Memory B cell (primary cell): ENCODE data around the gene MAP1LC3B2.

Experiments used
- ATAC-seq: fragments of 150-1000 bp; cut with Tn5 transposase; 2 replicates; pipeline ENCODE4 v1.10.0; 2021; ENCODE audit warnings: low read depth, mild to moderate bottlenecking, moderate library complexity
- DNase-seq, 2 donors: peaks; one replicate each; pipeline ENCODE4 v3.0.0; 2022; ENCODE audit warnings: low spot score in 2 of 2
- H3K27ac Mint-ChIP-seq: one replicate; pipeline ENCODE4 v1.8.0; 2022; ENCODE audit warnings: mild to moderate bottlenecking, moderate library complexity, mixed read lengths
- H3K27me3 Mint-ChIP-seq: one replicate; pipeline ENCODE4 v1.8.0; 2022; ENCODE audit warnings: mixed read lengths
- H3K36me3 Mint-ChIP-seq: one replicate; pipeline ENCODE4 v1.8.0; 2022; ENCODE audit warnings: mild to moderate bottlenecking, mixed read lengths
- H3K4me1 Mint-ChIP-seq: one replicate; pipeline ENCODE4 v1.8.0; 2022; ENCODE audit warnings: mixed read lengths
- H3K4me3 Mint-ChIP-seq: one replicate; pipeline ENCODE4 v1.8.0; 2022; ENCODE audit warnings: mild to moderate bottlenecking, moderate library complexity, mixed read lengths
- H3K9me3 Mint-ChIP-seq: one replicate; pipeline ENCODE4 v1.8.0; 2022; ENCODE audit warnings: mixed read lengths

MAP1LC3B2 gene

GRCh38 chr12:116532428-116532827 lies 26.8 kb upstream of the MAP1LC3B2 start:
- H3K36me3 Mint-ChIP-seq = no peaks in the 10 kb centered on the region
- no peak overlapping the region for H3K27ac Mint-ChIP-seq
- no peaks in the 10 kb centered on the region for H3K9me3 Mint-ChIP-seq
- DNase-seq = no peak
- H3K27me3 Mint-ChIP-seq = peaks cover 3% of the 10 kb centered on the region
- H3K4me3 Mint-ChIP-seq = peak overlapping the region; percentile 97
- no peak for ATAC-seq
- peaks cover 26% of the 10 kb centered on the region for H3K4me1 Mint-ChIP-seq

DNA sequence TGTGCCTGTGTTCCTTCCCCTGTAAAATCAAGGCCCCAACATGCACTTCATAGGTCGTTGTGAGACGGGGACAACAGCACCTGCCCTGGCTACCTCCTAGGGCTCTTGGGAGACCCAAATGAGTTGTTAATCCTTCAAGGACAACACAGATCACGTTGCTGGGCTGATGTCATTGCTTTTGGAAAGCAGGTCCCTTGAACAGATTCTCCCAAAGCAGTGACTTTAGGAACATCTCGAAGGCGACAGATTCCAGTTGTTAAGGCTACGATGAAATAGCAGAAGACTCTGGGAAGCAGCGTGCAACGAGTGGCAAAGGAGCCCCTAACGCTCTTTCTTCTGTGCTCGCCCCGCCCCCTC lies 26.2 kb upstream of the MAP1LC3B2 start:
- H3K4me3 Mint-ChIP-seq = peak overlapping the region; percentile 97
- H3K27me3 Mint-ChIP-seq = peaks cover 3% of the 10 kb centered on the region
- ATAC-seq (peak; percentile 1), DNase-seq (no peak)
- H3K36me3 Mint-ChIP-seq = no peaks in the 10 kb centered on the region
- H3K27ac Mint-ChIP-seq = peak overlapping the region; percentile 93
- peaks cover 31% of the 10 kb centered on the region for H3K4me1 Mint-ChIP-seq
- no peaks in the 10 kb centered on the region for H3K9me3 Mint-ChIP-seq

DNA sequence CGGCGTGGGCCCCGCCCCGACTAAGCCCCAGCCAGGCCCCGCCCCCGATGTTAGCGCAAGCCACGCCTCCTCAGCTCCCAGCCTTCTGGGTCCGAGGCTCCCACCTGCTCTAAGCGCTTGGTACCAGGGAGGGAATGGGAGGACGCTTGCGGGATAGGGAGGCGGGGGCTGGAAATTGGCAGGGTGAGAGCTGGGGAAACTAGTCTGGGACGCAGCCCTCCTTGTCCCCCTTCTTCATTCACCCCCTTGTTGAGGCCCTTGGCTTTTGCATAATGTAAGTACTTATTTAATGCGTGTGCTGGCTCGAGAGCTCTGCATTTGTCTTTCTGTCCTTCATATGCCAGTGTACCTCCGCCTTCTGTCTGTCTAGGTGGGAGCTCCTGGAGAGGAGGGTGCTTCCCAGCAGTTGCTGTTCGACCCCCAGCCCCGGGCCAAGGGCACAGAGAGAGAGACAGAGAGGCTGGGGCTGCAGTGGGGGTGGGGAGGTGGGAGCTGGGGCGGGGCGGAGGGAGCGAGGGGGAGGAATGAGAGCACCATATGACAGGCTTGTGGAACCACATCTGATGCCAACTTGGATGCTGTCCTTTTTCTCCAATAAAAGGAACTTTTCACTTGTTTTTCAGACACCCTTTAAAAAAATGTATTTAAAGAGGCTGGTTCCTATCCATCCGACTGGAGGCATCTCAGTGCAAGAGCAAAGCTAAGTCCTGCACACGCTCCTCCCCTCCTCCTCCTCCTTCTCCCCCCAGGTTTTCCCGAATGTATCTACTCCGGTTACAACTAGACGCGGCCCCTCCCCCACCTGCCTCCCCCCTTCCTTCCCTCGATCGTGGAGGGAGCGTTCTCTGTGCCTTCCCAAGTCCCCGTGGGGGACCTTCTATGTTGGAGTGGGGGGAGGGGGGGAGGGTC lies 25.6 kb upstream of the MAP1LC3B2 start:
- peak overlapping the region; percentile 97 for H3K4me3 Mint-ChIP-seq
- H3K27ac Mint-ChIP-seq = peak overlapping the region; percentile 93
- DNase-seq = peak; percentile 72 to 76
- H3K4me1 Mint-ChIP-seq = peaks cover 33% of the 10 kb centered on the region
- H3K27me3 Mint-ChIP-seq = peaks cover 3% of the 10 kb centered on the region
- H3K36me3 Mint-ChIP-seq = no peaks in the 10 kb centered on the region
- ATAC-seq = peak; percentile 87
- H3K9me3 Mint-ChIP-seq = no peaks in the 10 kb centered on the region

DNA sequence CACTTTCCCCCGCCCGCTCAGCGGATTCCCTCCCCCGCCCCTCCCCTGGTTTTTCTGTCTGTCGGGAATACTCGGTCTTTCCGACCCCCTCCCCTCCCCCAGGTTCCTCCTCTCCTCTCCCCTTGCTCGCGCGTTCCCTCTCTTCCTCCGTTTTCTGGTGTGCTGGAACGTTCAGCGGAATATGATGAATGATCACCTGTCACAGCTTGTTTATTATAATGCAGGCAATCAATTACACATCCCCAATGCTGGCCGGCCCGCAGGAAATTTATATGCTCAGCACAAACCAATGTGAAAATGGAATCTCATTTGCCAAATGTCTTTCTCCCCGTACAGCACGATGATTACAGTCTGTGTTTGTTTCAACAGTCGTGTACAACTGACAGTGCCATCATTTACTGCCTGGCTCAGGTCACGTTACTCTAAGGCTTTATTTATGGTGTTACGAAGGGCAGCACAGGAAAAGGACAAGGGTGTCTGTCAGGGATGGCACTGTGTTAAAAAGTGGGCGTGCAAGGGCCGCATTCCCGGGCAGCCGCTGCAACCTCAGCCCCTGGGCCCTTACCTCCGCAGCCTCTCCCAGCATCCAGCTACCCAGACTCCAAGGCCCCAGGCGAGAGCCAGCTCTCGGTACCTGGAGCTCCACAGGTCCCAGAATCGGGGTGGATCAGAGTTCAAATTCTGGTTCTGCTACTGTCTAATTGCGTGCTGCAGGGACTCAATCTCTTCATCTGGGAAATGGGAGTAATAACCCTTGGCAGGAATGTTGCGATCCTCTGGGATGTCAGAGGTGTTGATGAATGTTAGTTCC lies 24.7 kb upstream of the MAP1LC3B2 start:
- no peaks in the 10 kb centered on the region for H3K9me3 Mint-ChIP-seq
- ATAC-seq (no peak), DNase-seq (no peak)
- H3K27ac Mint-ChIP-seq = peak overlapping the region; percentile 93
- peaks cover 3% of the 10 kb centered on the region for H3K27me3 Mint-ChIP-seq
- H3K4me3 Mint-ChIP-seq = peak overlapping the region; percentile 97
- no peaks in the 10 kb centered on the region for H3K36me3 Mint-ChIP-seq
- peaks cover 42% of the 10 kb centered on the region for H3K4me1 Mint-ChIP-seq

GRCh38 chr12:116535241-116535640 lies 23.9 kb upstream of the MAP1LC3B2 start:
- peaks cover under 1% of the 10 kb centered on the region for H3K27me3 Mint-ChIP-seq
- DNase-seq (no peak), ATAC-seq (no peak)
- H3K27ac Mint-ChIP-seq = no peak overlapping the region
- no peaks in the 10 kb centered on the region for H3K9me3 Mint-ChIP-seq
- H3K4me3 Mint-ChIP-seq = peak overlapping the region; percentile 97
- peaks cover 47% of the 10 kb centered on the region for H3K4me1 Mint-ChIP-seq
- H3K36me3 Mint-ChIP-seq = no peaks in the 10 kb centered on the region

- peaks cover 2% of the 10 kb centered on the region for H3K9me3 Mint-ChIP-seq
- peak overlapping the region; percentile 61 for H3K4me3 Mint-ChIP-seq
- peak; percentile 56 for ATAC-seq
Observed at GRCh38 chr12:116537101-116537904, 21.9 kb upstream of the MAP1LC3B2 start.

DNA sequence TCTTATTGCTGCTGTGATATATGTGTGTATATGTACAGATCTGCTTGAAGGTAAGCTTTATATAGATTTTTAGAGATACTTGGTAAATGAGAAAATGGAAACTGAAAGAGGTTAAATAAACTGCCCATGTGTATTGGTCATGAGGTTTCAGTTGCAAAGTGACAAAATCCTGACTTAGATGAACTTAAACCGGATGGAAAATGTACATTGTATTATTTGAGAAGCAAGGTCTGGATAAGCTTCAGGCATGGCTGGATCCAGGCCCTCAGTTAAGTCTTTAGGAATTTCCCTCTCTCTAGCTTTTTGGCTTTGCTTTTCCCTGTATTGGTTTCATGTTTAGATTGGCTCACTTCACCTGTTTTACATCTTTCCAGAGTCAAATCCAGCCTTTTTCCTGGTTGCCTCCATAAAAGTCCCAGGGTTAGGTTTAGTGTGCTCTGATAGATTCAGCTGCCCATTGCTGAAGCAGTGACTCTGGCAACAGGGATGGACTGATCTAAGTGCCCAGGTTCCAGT lies 21.0 kb upstream of the MAP1LC3B2 start:
- H3K4me3 Mint-ChIP-seq = peak overlapping the region; percentile 61
- DNase-seq = no peak

More at GRCh38 chr12:116537101-116537904, 21.9 kb upstream of the MAP1LC3B2 start:
- DNase-seq = peak in 1 of 2 donors; percentile 24
- Mint-ChIP-seq H3K4me1 (peaks cover 47% of the 10 kb centered on the region), H3K36me3 (no peaks in the 10 kb centered on the region), H3K27me3 (no peaks in the 10 kb centered on the region), H3K27ac (peak overlapping the region; percentile 82)

GRCh38 chr12:116538682-116539305 lies 20.4 kb upstream of the MAP1LC3B2 start:
- peaks cover 2% of the 10 kb centered on the region for H3K9me3 Mint-ChIP-seq
- H3K36me3 Mint-ChIP-seq = no peaks in the 10 kb centered on the region
- peak overlapping the region; percentile 82 for H3K27ac Mint-ChIP-seq
- peaks cover 41% of the 10 kb centered on the region for H3K4me1 Mint-ChIP-seq
- no peak for DNase-seq
- no peak for ATAC-seq
- no peaks in the 10 kb centered on the region for H3K27me3 Mint-ChIP-seq
- peak overlapping the region; percentile 8 for H3K4me3 Mint-ChIP-seq

More for the DNA sequence above, 21.0 kb upstream of the MAP1LC3B2 start:
- Mint-ChIP-seq H3K36me3 (no peaks in the 10 kb centered on the region), H3K27ac (peak overlapping the region; percentile 82), H3K27me3 (no peaks in the 10 kb centered on the region), H3K9me3 (peaks cover 2% of the 10 kb centered on the region), H3K4me1 (peaks cover 45% of the 10 kb centered on the region)
- no peak for ATAC-seq

DNA sequence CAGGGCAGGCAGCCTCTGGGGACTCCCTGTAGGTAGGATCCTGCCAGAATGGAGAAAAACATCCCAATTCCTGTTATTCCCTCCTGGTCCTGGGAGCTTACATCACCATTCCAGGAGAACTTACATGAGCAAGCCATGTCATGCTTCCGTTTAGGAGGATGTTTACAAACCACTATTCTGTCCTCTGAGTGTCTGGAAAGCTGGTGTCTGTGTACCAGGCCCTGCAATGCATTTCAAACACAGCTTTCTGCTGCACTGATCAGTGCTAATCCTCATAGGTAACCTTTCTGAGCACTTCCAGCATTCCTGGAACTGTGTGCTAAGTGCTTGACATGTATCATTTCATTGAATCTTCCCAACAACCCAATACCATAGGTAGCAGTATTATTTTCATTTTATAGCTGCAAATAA lies 19.8 kb upstream of the MAP1LC3B2 start:
- no peaks in the 10 kb centered on the region for H3K36me3 Mint-ChIP-seq
- H3K27ac Mint-ChIP-seq = no peak overlapping the region
- DNase-seq = no peak

GRCh38 chr12:116539905-116540482 lies 19.2 kb upstream of the MAP1LC3B2 start:
- ATAC-seq (no peak), DNase-seq (no peak)
- Mint-ChIP-seq H3K4me1 (peaks cover 36% of the 10 kb centered on the region), H3K36me3 (no peaks in the 10 kb centered on the region), H3K27ac (no peak overlapping the region), H3K27me3 (no peaks in the 10 kb centered on the region), H3K4me3 (no peak overlapping the region), H3K9me3 (peaks cover 2% of the 10 kb centered on the region)

More for the DNA sequence above, 19.8 kb upstream of the MAP1LC3B2 start:
- no peak for ATAC-seq
- Mint-ChIP-seq H3K4me3 (peak overlapping the region; percentile 8), H3K4me1 (peaks cover 39% of the 10 kb centered on the region), H3K9me3 (peaks cover 2% of the 10 kb centered on the region), H3K27me3 (no peaks in the 10 kb centered on the region)

DNA sequence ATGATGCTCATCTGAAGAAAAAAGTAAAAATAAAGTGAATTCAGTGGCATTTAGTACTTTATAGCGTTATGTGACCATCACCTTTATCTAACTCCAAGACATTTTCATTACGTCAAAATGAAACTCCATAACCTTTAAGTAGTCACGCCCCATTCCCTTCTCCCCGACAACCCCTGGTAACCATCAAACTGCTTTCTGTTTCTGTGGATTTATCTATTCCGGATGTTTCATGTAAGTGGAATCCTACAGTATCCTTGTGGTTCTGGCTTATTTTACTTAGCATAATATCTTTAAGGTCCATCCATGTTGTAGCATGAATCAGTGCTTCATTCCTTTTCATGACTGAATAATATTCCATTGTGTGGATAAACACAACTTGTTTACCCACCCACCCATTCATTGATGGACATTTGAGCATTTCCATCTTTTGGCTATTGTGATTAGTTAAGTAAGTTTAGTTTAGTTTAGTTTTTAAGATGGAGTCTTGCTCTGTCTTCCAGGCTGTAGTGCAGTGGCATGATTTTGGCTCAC lies 18.5 kb upstream of the MAP1LC3B2 start:
- no peak overlapping the region for H3K4me3 Mint-ChIP-seq
- peaks cover 36% of the 10 kb centered on the region for H3K4me1 Mint-ChIP-seq
- peaks cover 2% of the 10 kb centered on the region for H3K9me3 Mint-ChIP-seq
- no peak for ATAC-seq
- no peaks in the 10 kb centered on the region for H3K27me3 Mint-ChIP-seq
- no peaks in the 10 kb centered on the region for H3K36me3 Mint-ChIP-seq
- peak overlapping the region; percentile 38 for H3K27ac Mint-ChIP-seq
- DNase-seq = no peak

- no peak overlapping the region for H3K27ac Mint-ChIP-seq
Observed at GRCh38 chr12:116541547-116542344, 17.4 kb upstream of the MAP1LC3B2 start.

More at GRCh38 chr12:116541547-116542344, 17.4 kb upstream of the MAP1LC3B2 start:
- Mint-ChIP-seq H3K4me1 (peaks cover 30% of the 10 kb centered on the region), H3K36me3 (no peaks in the 10 kb centered on the region), H3K4me3 (no peak overlapping the region), H3K9me3 (peaks cover 2% of the 10 kb centered on the region), H3K27me3 (no peaks in the 10 kb centered on the region)
- ATAC-seq (no peak), DNase-seq (no peak)
